Measurements from ENCODE around the gene FAM83E. TPM values are rescaled to one million over a fixed set of nuclear protein-coding genes. Genes with fewer than 3 reads are reported as not detected.
A peak's percentile ranks its signal among the peaks of the same experiment; 100 is the strongest.

Gene FAM83E
- polyA plus RNA-seq, 4 donors, result 76.6 to 104 (median 93.5) TPM

DNA sequence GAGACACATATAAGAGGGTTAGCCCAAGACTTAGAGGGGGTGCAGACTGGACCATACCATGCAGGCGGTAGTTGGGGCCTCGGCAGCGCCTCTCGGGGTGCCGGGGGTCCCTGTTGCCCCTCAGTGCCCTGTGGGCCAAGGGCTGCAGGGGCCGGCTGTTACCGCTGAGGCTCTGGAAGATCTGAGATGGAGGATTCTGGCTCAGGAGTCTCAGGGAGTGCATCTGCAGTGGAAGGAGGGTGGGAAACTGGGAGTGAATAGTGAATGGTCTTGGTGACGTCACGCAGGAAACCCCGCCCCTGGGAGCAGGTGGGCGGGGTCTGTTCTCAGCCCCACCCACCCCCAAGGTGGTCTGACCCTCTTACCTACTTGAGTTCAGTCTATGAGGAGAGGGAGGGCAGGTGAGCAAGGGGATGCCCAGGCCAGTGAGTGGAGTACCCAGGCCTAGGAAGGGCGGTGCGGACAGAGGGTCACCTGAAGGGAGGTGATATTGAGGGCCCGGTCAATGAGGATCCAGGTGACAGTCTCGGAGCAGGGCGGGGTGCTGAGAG lies 24.0 kb upstream of the FAM83E start:
- Histone ChIP-seq H3K9me3 (ENCODE audit: control insufficient read depth in 2 of 2, insufficient read depth in 1 of 2, low read depth in 1 of 2, low read length in 1 of 2) (no peaks in the 10 kb centered on the region), H3K36me3 (ENCODE audit: control insufficient read depth in 3 of 3, insufficient read depth in 2 of 3, low read depth in 1 of 3, low read length in 3 of 3) (no peaks in the 10 kb centered on the region), H3K27me3 (ENCODE audit: control insufficient read depth in 3 of 3, insufficient read depth in 3 of 3, low read length in 3 of 3) (peaks cover 0 to 5% (median 0%) of the 10 kb centered on the region in 3 donors), H3K27ac (ENCODE audit: low read depth in 1 of 3, low read length in 2 of 3) (peak overlapping the region; percentile 78 to 92 (median 86)), H3K4me3 (ENCODE audit: low read depth in 1 of 3, low read length in 3 of 3) (no peak overlapping the region), H3K4me1 (ENCODE audit: control insufficient read depth in 3 of 3, insufficient read depth in 2 of 3, low read depth in 1 of 3, low read length in 2 of 3) (peaks cover 7 to 32% (median 11%) of the 10 kb centered on the region in 3 donors)
- 76 to 79% (median 78%) methylated on average over 15 to 16 of the region's 16 CpGs for WGBS, 3 donors
- FAIRE-seq (no peak), DNase-seq (peak in 1 of 2 donors; percentile 26)

DNA sequence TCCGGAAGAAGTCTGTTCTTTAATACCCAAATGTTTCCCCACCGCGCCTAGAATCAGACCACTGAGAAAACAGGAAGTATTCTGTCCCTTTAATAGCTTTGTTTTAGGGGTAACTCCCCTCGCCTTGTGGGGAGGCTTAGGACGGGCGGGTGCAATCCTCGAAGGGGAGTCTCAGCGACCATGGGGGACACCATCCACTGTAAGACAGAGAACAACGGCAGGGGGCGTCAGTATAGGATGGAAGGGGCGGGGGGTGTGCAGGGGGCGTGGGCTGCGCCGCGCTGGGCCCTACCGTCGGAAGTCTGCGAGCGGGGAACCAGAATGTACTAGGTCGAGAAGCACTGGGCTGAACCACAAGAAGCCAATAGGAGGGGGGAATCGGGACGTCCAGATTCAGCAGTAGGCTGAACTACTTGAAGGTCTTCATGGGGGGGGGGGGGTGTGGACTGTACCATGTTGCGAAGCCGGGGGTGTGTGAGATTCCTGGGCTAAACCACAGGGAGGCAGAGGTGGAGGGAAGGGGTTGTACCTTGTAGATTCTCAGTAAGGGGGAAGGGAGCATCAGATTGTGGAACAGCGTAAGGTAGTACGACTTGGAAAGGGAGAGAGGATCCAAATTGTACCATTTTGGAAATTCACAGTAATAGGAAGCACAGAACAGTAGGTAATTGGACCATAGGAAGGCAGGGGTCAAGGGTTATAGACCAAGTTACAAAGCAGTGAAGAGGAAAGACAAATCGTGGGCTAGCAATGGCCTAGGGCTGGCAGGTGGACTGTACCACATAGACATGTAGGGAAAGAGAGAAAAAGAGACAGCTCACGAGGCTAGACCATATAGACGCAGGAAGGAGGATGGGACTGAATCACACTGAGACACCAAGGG lies 23.3 kb upstream of the FAM83E start:
- H3K4me3 ChIP-seq (ENCODE audit: low read depth in 1 of 3, low read length in 3 of 3), result peak overlapping the region in 2 of 3 donors; percentile 50 to 94
- H3K9me3 ChIP-seq (ENCODE audit: control insufficient read depth in 2 of 2, insufficient read depth in 1 of 2, low read depth in 1 of 2, low read length in 1 of 2), result no peaks in the 10 kb centered on the region
- DNase-seq (peak; percentile 90 to 93), FAIRE-seq (no peak)
- peaks cover 7 to 39% (median 16%) of the 10 kb centered on the region in 3 donors for H3K4me1 ChIP-seq (ENCODE audit: control insufficient read depth in 3 of 3, insufficient read depth in 2 of 3, low read depth in 1 of 3, low read length in 2 of 3)
- H3K27ac ChIP-seq (ENCODE audit: low read depth in 1 of 3, low read length in 2 of 3), result peak overlapping the region; percentile 78 to 92 (median 86)
- WGBS, 3 donors, result 5 to 9% (median 7%) methylated on average over 28 to 29 of the region's 29 CpGs
- peaks cover 0 to 5% (median 0%) of the 10 kb centered on the region in 3 donors for H3K27me3 ChIP-seq (ENCODE audit: control insufficient read depth in 3 of 3, insufficient read depth in 3 of 3, low read length in 3 of 3)
- H3K36me3 ChIP-seq (ENCODE audit: control insufficient read depth in 3 of 3, insufficient read depth in 2 of 3, low read depth in 1 of 3, low read length in 3 of 3), result no peaks in the 10 kb centered on the region

DNA sequence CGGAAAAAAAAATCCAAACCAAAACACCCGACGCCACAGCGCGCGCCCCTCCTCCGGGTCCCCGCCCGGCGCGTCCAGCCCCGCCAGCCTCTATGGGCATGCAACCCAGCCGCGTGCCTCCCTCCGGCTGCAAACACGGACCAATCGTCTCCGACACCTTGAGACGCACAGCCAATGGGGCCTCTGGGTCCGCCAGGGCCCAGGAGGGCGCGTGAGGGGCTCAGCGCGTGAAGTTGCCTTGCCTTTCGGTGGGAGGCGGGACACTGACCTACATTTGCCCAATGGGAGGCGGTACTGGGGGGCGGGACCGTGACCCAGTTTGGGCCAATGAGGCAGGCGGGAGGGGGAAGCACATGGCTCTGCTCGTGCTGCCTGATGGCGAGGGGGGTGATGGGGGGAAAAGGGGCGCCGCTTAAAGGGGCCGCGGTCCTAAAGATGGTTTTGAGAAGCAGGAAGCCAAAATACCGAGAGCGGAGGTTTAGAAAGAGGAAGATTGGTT lies 22.6 kb upstream of the FAM83E start:
- 0 to 1% (median 1%) methylated on average over 35 to 38 of the region's 38 CpGs for WGBS, 3 donors
- H3K36me3 ChIP-seq (ENCODE audit: control insufficient read depth in 3 of 3, insufficient read depth in 2 of 3, low read depth in 1 of 3, low read length in 3 of 3), result no peaks in the 10 kb centered on the region
- H3K4me1 ChIP-seq (ENCODE audit: control insufficient read depth in 3 of 3, insufficient read depth in 2 of 3, low read depth in 1 of 3, low read length in 2 of 3), result peaks cover 7 to 46% (median 16%) of the 10 kb centered on the region in 3 donors
- peaks cover 0 to 5% (median 0%) of the 10 kb centered on the region in 3 donors for H3K27me3 ChIP-seq (ENCODE audit: control insufficient read depth in 3 of 3, insufficient read depth in 3 of 3, low read length in 3 of 3)
- no peak for FAIRE-seq
- no peaks in the 10 kb centered on the region for H3K9me3 ChIP-seq (ENCODE audit: control insufficient read depth in 2 of 2, insufficient read depth in 1 of 2, low read depth in 1 of 2, low read length in 1 of 2)
- DNase-seq, result peak; percentile 99
- H3K4me3 ChIP-seq (ENCODE audit: low read depth in 1 of 3, low read length in 3 of 3), result peak overlapping the region in 2 of 3 donors; percentile 50 to 94
- H3K27ac ChIP-seq (ENCODE audit: low read depth in 1 of 3, low read length in 2 of 3), result peak overlapping the region; percentile 78 to 92 (median 86)

DNA sequence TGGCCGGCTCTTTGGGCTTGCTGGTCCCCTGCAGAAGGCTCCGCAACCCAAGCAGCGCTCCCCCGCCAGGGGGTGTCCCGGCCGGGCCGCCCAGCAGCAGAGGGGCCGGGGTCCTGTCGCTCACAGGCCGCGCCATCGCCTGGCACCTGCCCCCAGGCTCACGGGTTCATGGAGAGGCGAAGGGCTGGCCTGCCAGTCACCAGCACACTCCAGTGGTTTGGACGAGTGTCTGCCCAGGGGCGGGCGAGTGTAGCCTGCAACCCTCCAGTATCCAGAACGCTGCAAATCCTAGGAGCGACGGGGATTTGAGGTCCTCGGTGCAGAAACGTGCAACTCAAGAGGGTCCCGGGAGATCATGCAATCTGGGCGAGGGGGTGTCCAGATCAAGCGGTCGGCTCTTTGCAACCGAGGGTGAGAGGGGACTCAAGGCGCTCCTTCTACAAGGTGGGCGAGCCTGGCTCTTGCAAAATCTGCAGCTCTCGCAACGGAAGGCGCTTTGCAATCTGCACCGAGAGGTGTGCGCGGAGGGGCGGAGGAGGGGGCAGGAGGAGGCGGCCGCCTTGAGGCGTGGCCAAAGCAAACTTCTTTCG lies 22.1 kb upstream of the FAM83E start, which contains the start of gene DBP:
TSS of gene DBP (minus strand) at position 521 of the 590 bp plus-strand sequence. CDS start at position 136, 385 bp downstream.
- 1% methylated on average over 32 to 40 of the region's 40 CpGs for WGBS, 3 donors
- Histone ChIP-seq H3K4me1 (ENCODE audit: control insufficient read depth in 3 of 3, insufficient read depth in 2 of 3, low read depth in 1 of 3, low read length in 2 of 3) (peaks cover 7 to 49% (median 16%) of the 10 kb centered on the region in 3 donors), H3K27me3 (ENCODE audit: control insufficient read depth in 3 of 3, insufficient read depth in 3 of 3, low read length in 3 of 3) (peaks cover 0 to 5% (median 0%) of the 10 kb centered on the region in 3 donors), H3K4me3 (ENCODE audit: low read depth in 1 of 3, low read length in 3 of 3) (peak within 1 kb of the TSS; percentile 50 to 94 (median 67)), H3K36me3 (ENCODE audit: control insufficient read depth in 3 of 3, insufficient read depth in 2 of 3, low read depth in 1 of 3, low read length in 3 of 3) (peaks cover 0 to 3% (median 0%) of the 10 kb centered on the region in 3 donors), H3K9me3 (ENCODE audit: control insufficient read depth in 2 of 2, insufficient read depth in 1 of 2, low read depth in 1 of 2, low read length in 1 of 2) (no peaks in the 10 kb centered on the region), H3K27ac (ENCODE audit: low read depth in 1 of 3, low read length in 2 of 3) (peak within 1 kb of the TSS; percentile 78 to 92 (median 86))
- peak in 1 of 2 donors; percentile 62 for DNase-seq
- FAIRE-seq, result no peak

DNA sequence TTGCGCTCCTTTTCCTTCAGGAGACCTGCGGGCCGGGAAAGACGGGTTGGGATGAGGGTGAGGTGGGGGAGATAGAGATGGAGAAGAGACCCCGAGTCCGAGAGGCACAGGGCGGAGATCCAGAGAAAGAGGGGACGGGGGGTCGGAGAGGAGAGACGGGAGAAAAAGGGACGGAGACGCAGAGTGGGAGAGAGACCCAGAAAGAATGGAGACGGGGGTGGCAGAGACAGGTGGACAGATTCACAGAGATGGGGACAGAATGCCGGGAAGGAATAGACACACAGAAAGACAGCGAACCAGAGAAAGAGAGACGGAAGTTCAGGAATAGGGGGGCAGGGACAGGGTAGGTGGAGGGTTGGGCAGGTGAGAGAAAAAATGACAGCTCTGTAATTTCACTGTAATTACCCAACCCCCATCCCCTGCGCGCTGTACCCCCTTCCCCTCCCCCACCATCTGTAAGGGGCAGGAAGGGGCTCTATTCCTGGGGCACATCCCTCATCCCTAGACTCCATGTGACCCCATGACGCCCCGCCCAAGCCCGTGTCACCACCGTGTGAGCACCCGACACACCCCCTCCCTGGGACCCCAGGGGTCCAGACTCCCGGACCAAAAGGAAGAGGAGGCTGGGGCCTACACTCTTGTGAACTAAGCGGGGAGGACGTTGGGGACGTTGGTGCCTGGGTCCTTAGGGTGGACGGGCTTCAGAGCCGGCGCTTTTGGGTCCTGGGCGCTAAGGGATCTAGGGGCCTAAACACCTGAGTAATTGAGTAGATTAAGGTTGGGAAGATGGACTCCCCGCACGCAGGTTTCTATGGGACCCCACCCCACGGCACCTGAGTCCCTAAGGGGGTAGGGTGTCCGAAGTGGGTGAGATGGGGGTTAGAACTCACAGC lies 21.3 kb upstream of the FAM83E start:
- H3K4me1 ChIP-seq (ENCODE audit: control insufficient read depth in 3 of 3, insufficient read depth in 2 of 3, low read depth in 1 of 3, low read length in 2 of 3), result peaks cover 7 to 54% (median 16%) of the 10 kb centered on the region in 3 donors
- H3K27me3 ChIP-seq (ENCODE audit: control insufficient read depth in 3 of 3, insufficient read depth in 3 of 3, low read length in 3 of 3), result peaks cover 0 to 5% (median 0%) of the 10 kb centered on the region in 3 donors
- peak overlapping the region; percentile 78 to 92 (median 86) for H3K27ac ChIP-seq (ENCODE audit: low read depth in 1 of 3, low read length in 2 of 3)
- peaks cover 0 to 5% (median 0%) of the 10 kb centered on the region in 3 donors for H3K36me3 ChIP-seq (ENCODE audit: control insufficient read depth in 3 of 3, insufficient read depth in 2 of 3, low read depth in 1 of 3, low read length in 3 of 3)
- peak overlapping the region; percentile 50 to 94 (median 67) for H3K4me3 ChIP-seq (ENCODE audit: low read depth in 1 of 3, low read length in 3 of 3)
- no peak for FAIRE-seq
- WGBS, 3 donors, result 0 to 2% (median 1%) methylated on average over 33 to 35 of the region's 35 CpGs
- DNase-seq, result peak; percentile 48 to 63
- no peaks in the 10 kb centered on the region for H3K9me3 ChIP-seq (ENCODE audit: control insufficient read depth in 2 of 2, insufficient read depth in 1 of 2, low read depth in 1 of 2, low read length in 1 of 2)

DNA sequence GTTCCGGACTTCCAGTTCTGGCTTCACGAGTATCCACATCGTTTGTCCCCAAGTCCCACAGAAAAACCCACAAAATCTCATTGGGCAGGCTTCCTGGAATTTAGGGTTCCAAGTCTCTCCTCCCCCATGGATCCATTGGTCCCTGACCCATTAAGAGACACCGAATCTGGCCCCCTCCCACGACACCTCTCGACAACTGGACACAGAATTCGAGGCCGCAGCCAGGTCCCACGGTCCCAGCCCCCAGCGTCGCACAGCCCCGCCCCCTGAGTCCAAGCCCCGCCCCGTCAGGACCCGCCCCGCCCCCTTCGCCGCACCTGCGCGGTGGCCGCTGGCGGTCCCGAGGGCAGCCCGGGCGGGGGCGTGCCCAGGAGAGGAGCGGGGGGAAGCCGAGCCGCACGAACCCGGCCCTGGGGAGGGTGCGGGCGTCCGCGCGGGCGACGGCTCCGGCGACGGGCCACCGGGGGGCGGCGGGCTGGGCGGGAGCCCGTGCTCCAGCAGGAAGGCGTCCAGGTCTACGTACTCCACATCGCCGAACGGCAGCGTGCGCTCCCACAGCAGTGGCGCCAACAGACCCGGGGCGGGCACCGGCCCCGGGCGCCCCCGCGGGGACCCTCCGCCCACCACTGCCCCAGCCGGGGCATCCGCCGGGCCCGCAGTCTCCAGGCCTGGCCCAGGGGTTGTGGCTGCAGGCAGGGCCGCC lies 20.5 kb upstream of the FAM83E start:
- FAIRE-seq, result no peak
- H3K27me3 ChIP-seq (ENCODE audit: control insufficient read depth in 3 of 3, insufficient read depth in 3 of 3, low read length in 3 of 3), result peaks cover 0 to 5% (median 0%) of the 10 kb centered on the region in 3 donors
- H3K27ac ChIP-seq (ENCODE audit: low read depth in 1 of 3, low read length in 2 of 3), result peak overlapping the region; percentile 94 to 99 (median 96)
- H3K9me3 ChIP-seq (ENCODE audit: control insufficient read depth in 2 of 2, insufficient read depth in 1 of 2, low read depth in 1 of 2, low read length in 1 of 2), result no peaks in the 10 kb centered on the region
- DNase-seq, result peak; percentile 78 to 83
- WGBS, 3 donors, result 1% methylated on average over 26 to 67 of the region's 67 CpGs
- H3K36me3 ChIP-seq (ENCODE audit: control insufficient read depth in 3 of 3, insufficient read depth in 2 of 3, low read depth in 1 of 3, low read length in 3 of 3), result peaks cover 0 to 9% (median 0%) of the 10 kb centered on the region in 3 donors
- H3K4me3 ChIP-seq (ENCODE audit: low read depth in 1 of 3, low read length in 3 of 3), result peak overlapping the region; percentile 50 to 94 (median 67)
- peaks cover 11 to 62% (median 21%) of the 10 kb centered on the region in 3 donors for H3K4me1 ChIP-seq (ENCODE audit: control insufficient read depth in 3 of 3, insufficient read depth in 2 of 3, low read depth in 1 of 3, low read length in 2 of 3)

Measured in small intestine (tissue), 7 donors.